GM13977 (cell line): ENCODE results near the gene CENPU.
"Not testable (repeated sequence)": the region's sequence is repeated elsewhere in the genome, so short reads cannot be mapped to it uniquely, and the experiment has no call there.

ENCODE experiments used
- DNase-seq: peaks from one replicate; pipeline ENCODE4 v3.0.0; 2012; ENCODE audit warnings: low spot score
- CTCF ChIP-seq: IDR thresholded peaks from 2 replicates; pipeline ENCODE4 v1.5.1; 2012; ENCODE audit warnings: mild to moderate bottlenecking, control low read depth; ENCODE audit not compliant: insufficient read depth; ENCODE audit errors: extremely low read depth, missing control alignments
- in situ Hi-C: fragments of 300-500 bp; cut with MboI; formaldehyde crosslinking; loops from one replicate; pipeline ENCODE4 v1.12.0; 2022; ENCODE audit warnings: low sequenced_read_pairs, low pct_unique_long_range_greater_than_20kb, mixed read lengths, inconsistent platforms; ENCODE audit not compliant: unreplicated experiment

The CENPU gene

GRCh38 chr4:184666670-184667069, 67.2 kb downstream of the CENPU start:
- DNase-seq = no peak
- in situ Hi-C loops = no loop called here
- TF ChIP-seq CTCF = no peak

GRCh38 chr4:184664445-184665210, 69.3 kb downstream of the CENPU start:
- no peak for TF ChIP-seq CTCF
- no peak for DNase-seq
- in situ Hi-C loops = no loop called here

GRCh38 chr4:184662236-184662635, 71.7 kb downstream of the CENPU start:
- DNase-seq = no peak
- in situ Hi-C loops = no loop called here
- TF ChIP-seq CTCF = no peak

GRCh38 chr4:184660978-184661377, 72.9 kb downstream of the CENPU start:
- no peak for DNase-seq
- TF ChIP-seq CTCF = no peak
- in situ Hi-C loops = no loop called here

GRCh38 chr4:184657820-184658219, 76.1 kb downstream of the CENPU start:
- DNase-seq, in situ Hi-C loops: not testable (repeated sequence)

- TF ChIP-seq CTCF = no peak
- no peak for DNase-seq
- in situ Hi-C loops = no loop called here
Measured at GRCh38 chr4:184657144-184657543, 76.8 kb downstream of the CENPU start.

GRCh38 chr4:184655889-184656869, 77.7 kb downstream of the CENPU start:
- in situ Hi-C loops = no loop called here

More at GRCh38 chr4:184655889-184656869, 77.7 kb downstream of the CENPU start:
- no peak for TF ChIP-seq CTCF
- DNase-seq = no peak
